HG02678 (cell line): ENCODE results near the gene HPGDS.
"Not testable (repeated sequence)": the region's sequence is repeated elsewhere in the genome, so short reads cannot be mapped to it uniquely, and the experiment has no call there.

Source experiments
- ATAC-seq: cut with Tn5 transposase; IDR thresholded peaks from one replicate; pipeline ENCODE4 v1.9.1; 2021; ENCODE audit warnings: mild to moderate bottlenecking, moderate library complexity; ENCODE audit not compliant: unreplicated experiment

Gene HPGDS

DNA sequence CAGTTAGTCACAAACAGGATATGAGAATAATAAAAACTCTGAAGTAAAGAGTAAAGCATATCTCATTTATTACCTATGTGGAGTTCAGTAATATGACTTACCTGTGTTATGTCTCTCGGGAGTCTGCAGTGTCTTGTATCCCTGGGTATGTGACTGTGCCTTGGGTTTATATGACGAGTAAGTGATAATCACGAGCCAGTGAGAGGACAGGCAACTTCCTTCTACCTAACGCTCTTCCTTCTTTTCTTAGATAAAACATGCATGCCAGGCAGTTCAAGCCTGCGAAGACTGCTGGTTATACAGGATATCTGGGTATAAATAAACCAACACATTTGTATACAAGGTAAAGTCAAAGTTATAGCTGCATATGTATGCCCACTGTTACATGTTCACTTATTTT is at the start of gene HPGDS:
HPGDS (minus strand) TSS at position 143 of the 400 bp plus-strand sequence. CDS start 8,207 bp downstream, outside the sequence.
- no peak for ATAC-seq

DNA sequence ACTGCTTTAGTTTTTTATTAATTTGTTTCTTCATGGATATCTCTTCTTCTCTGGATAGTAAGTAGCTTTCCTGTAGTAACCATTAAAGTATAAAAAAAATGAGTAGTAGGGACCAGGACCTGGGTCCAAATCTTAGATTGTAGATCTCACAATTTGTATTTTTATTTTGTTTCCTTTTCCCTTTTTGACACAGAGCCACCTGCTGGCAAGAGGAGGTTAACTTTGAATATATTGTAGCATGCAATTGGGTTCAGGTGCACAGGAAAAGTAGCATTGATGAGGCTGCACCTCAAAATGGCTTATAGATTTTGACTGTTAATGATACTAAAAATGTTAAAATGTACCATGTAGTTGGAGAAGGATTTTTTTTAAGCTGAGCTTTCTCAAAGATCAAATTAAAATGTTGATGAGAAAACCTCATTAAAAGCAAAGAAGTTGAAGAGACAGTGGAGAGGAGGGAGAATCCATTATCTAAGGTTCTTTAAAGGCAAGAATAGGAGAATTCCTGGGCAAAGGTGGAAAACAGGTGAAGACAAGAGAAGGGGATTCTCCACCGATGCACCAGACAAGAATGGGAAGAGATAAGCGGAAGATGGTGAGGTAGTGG is 48.3 kb upstream of the HPGDS start:
- no peak for ATAC-seq

DNA sequence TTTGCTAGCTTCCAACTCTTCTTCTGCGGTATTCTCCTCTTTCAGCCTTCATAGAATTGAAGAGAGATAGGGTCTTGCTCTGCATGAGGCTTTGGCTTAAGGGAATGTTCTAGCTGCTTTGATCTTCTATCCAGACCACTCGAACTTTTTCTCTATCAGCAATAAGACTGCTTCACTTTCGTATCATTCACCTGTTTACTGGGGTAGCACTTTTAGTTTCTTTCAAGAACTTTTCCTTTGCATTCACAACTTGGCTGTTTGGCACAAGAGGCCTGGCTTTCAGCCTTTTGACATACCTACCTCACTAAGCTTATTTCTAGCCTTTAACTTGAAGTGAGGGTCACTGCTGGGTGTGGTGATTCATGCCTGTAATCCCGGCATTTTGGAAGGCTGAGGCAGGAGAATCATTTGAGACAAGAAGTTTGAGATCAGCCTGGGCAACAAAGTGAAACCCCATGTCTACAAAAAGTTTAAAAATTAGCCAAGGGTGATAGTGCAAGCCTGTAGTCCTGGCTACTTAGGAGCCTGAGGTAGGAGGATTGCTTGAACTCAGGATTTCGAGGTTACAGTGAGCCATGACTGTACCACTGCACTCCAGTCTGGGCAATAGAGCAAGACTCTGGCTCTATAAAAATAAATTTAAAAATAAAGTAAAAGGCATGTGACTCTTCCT is 47.1 kb upstream of the HPGDS start:
- no peak for ATAC-seq

DNA sequence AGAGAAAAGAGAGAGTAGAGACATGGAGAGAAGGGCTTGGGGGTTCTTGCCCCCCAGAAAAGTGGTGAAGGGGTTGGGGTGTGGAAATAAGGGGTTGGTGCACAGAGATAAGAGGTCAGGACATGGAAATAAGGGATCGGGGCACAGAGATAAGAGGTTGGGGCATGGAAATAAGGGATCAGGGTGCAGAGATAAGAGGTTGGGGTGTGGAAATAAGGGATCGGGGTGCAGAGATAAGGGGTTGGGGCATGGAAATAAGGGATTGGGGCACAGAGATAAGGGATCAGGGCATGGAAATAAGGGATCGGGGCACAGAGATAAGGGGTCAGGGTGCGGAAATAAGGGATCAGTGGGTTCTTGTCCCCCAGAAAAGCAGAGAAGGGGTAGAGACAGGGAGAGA is 45.3 kb upstream of the HPGDS start:
- ATAC-seq = not testable (repeated sequence)

DNA sequence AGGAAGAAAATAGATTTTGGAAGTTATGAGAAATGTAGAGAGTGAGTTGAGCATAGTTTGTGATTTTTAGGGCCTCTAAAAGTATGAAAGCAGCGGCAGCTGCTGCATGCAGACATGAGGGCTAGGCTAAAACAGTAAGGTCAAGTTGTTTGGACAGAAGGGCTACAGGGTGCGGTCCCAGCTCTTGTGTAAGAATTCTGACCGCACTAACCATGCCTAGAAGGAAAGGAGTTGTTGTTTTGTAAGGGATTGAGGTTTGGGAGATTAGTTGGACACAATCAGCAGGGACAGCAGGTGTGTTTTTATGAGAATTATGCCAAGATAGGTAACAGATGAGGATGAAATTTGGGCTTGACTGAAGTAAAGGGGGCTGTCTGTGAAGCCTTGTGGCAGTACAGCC is 42.8 kb upstream of the HPGDS start:
- not testable (repeated sequence) for ATAC-seq

DNA sequence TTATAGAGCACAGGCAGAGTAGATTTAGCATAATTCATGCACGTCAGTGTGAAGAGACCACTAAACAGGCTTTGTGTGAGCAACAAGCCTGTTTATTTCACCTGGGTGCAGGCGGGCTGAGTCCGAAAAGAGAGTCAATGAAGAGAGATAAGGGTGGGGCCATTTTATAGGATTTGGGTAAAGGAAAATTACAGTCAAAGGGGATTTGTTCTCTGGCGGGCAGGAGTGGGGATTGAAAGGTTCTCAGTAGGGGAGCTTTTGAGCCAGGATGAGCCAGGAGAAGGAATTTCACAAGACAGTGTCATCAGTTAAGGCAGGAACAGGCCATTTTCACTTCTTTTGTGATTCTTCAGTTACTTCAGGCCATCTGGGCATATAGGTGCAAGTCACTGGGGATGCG is 40.3 kb upstream of the HPGDS start:
- not testable (repeated sequence) for ATAC-seq

DNA sequence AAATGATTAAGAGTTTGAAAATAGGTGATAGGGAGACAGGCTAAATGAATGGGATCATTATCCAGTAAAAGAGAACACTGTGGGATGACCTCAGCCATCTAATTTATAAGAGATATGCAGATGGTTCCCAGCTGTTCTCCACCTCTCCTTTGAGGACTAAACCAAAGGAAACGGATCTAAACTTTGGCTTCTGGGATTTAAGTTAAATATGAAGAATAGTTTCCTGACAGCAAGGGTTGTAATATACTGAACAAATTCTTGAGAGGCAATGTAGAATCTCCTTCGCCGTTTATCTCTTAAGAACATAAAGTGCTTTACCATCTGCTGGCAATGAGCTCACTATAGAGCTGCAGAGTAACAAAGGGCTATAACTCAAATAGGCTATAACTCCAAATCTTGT is 35.4 kb upstream of the HPGDS start:
- ATAC-seq = no peak

DNA sequence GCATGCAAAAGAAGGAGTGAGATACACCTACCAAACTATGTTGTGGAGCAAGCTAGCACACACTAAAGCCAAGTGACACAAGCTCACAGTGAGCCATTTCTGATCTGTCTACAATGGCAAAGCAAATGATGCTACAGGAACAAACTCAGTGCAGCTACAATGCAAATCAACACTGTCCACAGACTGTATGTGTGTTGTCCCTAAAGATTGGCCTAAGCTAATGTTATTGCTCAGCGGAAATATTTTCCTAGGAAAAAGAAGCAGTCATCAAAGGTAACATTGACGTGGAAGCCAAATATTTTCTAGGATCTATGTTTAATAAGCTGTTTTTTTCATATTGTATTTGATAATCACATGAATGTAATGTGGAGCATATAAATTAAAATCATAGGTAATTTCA is 34.7 kb upstream of the HPGDS start:
- ATAC-seq = no peak

DNA sequence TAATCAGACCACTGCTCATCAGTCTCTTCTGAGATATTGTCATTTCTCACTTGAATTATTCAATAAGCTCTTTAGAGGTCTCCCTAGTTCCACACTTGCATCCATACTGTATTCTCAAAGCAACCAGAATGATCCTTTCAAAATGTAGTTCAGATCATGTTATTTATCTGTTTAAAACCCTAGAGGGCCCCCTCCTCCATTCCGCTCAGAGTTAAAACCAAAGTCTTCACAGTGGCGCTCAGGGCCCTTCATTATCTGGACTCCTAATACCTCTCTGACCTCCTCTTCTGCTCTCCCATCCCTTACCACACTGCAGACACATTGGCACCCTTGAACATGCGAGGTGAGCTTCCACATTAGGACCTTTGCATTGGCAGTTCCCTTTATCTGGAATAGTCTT is 32.7 kb upstream of the HPGDS start:
- ATAC-seq = no peak

DNA sequence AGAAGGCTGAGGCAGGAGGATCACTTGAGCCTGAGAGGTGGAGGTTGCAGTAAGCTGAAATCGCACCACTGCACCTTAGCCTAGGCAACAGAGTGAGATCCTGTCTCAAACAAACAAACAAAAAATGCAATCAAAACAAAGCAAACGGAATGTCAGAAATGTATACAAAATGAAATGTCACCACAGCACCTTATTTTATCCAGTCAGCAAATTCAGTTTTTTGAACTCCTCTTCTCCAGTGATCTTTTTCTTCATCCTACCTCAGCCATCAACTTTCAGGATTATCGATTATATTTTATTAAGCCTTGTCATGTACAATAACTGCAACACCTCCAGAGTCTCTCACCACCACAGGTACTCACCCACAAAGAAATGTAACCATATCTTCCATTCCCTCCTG is 31.1 kb upstream of the HPGDS start:
- no peak for ATAC-seq

DNA sequence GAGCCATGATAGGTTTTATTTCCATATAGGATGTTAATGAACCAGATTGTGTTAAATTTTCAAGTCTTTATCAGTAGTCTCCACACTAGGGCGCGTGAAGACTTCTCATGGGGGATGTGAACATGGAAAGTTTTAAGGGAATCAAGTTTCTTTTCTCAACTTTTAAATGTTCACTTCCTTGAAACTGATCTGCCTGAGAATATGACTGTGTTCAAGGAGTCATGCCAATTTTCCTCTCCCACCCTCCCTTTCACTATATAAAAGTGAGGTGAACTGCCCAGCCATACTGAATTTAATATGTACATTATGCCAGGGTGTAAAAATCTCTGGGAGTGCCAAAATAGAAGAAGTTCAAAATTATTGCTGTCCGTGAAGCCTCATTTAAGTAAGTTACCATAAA is 30.4 kb upstream of the HPGDS start:
- ATAC-seq = no peak

DNA sequence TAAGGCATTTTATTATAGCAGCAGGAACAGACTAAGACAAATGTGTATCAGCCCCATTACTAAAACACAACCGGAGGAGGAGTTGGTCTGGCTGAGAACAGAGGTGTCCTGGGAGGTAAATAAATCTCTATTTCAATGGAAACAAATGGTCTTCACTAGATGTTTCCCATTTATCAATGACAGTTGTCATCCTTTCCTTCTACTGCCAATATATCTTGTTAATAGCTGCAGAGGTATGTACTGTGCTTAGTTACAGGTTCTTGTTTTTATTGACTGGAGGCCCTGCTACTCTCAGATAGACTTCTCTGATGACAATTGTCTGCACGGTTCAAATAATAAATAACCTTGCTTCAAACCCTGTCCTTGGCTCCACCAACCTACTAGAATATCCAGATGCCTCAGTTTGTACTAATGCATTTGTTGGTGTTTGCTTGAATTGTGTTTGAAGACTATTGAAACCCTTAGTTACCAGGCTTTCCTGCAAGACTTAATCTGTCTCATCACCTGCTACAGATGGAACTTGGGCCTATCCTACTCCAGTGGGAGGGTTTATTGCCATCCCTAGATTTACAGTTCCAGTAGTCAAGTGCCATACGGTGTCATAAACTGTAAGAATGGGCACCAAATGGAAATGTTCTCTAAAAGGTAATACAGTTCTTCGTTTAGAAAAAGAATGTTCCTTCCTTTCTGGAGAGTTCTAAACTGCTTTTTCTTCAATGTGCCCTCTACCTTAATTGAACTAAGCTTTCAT is 29.8 kb upstream of the HPGDS start:
- no peak for ATAC-seq

DNA sequence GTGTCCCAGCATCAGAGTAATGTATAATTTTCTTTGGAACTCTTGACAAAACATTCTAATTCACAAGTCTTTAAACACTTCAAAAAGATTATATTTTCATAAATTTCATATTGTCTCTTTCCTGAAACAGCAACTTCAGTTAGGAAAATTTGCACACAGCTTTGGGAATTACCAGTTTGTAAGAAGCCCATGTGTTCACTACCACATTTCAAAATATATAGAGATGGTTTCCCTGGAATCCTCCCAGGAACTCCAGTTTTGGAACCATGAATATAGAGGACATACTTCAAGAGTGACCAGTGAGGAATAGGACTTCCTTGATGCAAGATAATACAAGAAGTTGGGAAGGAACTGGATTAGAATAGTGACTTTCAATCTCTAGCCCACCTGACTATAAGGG is 28.7 kb upstream of the HPGDS start:
- ATAC-seq = no peak

DNA sequence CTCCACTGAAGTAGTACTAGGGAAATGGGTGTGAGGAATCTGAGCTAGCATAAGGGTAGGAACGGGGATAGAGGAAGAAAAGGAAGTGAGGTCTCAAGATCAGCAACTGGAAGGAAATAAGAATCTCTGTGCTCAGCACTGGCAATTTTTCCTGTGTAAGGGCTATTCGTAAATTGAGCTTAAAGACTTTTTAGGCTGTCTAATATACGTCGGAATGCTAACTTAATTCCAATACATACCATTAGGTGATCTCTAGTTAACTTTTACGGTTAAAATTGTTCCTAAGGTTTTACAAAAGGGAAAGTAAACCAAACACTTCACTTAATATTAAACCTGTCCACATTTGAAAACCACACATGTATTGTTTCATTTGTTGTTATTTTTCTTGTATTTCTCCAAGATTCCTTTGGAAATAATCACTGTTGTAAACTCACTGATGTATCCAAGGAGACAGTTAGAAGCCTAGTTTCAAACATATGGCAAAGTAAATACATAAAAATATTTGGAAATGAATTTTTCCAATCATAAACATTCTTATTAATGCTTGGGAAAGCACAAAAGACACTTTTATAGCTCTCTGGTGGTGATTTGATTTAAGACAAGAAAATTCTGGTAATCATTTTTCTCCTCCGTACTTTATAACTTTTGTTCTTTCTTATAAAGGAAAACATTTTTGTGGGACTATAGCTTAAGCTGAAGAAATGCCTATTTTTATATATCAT is 28.1 kb upstream of the HPGDS start:
- no peak for ATAC-seq

DNA sequence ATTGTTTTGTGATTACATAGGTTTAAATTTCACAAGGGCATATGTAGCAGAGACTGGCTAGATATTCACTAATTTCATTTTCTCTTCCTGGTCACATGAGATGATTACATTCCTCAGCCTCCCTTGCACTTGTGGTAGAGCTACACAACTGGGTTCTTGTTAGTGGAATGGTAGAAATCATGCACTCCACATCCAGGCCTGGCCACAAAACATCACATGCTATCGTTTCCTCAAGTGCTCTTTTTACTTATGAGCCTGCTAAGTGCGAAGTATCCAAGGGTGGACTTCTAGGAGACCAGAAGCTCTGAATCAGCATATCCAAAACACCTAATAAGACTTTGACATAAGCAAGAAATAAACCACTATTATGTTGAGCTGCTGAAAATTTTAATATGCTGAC is 26.4 kb upstream of the HPGDS start:
- ATAC-seq = no peak

DNA sequence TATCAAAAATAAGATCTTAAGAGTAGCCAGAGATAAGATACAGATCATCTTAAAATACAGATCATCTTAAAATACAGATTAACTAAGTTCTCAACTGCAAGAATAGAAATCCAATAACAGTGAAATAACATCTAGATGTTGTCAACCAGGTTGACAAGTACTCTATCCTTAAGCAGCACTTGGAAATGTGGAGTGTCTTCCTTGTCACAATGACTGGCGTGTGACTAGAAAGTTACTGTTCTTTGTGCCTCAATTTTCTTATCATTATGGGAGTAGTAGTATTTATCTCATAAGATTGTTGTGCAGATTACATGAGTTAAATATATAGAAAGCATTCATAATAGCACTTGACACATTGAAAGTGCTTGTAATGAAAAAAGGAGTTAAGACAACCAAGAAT is 25.8 kb upstream of the HPGDS start:
- no peak for ATAC-seq

DNA sequence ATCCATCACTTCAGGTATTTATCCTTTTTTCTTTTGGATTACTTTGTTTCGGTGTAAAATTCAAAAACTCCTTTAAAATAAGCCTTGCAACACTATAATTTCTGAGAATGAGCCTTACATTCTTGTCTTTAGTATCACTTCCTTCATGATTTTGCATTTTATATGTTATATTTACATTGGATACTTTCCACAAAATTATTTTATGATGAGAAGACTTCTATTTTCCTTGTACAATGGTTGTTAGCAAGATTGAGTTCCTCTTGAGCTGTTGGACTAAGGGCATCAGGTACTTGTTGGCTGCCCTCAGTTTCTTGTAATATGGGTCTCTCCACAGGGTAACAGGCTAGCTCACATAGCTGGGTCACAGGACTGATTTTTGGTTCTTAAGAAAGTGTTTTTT is 22.7 kb upstream of the HPGDS start:
- ATAC-seq = no peak

DNA sequence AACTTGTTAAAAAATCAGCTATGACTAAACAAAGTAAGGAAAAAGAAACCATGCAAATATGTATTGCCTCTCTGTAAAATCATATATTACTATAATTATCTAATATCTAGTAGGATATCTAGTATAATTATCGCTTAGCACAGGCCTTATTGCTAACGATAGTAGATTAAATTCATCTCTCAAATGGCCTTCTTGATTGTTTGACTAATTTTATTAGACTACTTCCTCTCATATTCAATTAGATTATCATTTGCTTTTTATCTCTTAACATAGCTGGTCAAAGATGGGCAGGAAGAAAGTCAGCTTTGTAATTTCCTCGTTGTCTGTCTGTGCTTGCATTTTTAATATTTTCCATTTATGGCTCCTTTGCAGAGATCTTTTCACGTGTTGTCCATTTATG is 21.9 kb upstream of the HPGDS start:
- no peak for ATAC-seq

DNA sequence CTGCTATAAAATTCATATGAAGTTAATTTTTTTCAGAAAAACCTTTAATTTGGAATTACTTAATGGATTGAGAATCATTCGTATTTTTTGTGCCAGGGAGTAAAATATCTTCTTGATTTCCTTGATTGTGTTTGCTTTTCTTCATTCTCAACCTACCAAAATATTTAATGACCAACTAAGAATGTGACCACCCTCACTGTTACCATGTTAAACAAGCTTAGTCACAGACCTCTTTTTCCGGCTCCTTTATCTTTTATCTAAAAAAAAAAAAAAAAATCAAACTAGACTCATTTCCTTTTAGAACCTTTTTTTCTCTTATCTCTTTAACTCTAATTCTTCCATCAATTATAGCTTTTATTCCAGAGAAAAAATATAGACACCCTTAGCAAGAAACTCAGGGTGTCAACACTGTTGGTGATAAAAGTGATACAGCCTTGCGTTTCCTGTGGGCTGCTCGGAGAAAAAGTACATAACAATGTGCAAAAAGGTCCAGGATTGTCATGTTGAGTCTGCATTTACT is 20.6 kb upstream of the HPGDS start:
- ATAC-seq = no peak

DNA sequence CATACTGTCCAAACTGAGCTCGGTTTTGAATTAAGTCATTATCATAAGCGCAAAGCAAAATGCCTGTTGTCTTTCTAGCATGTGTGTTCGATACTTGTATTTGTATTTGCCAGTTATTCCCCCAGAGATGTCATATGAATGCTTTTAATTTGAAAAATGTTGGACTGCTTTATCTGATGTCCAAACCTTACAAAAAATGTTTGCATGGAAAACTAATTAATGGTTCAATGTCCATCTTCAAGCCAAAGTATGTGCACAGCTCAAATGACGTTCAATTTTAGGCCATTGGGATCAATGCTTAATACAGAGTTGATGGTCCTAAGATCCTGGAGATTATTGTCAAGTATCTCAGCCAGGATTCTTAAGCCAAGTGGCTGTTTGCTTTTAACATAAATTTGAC is 17.2 kb upstream of the HPGDS start:
- no peak for ATAC-seq

DNA sequence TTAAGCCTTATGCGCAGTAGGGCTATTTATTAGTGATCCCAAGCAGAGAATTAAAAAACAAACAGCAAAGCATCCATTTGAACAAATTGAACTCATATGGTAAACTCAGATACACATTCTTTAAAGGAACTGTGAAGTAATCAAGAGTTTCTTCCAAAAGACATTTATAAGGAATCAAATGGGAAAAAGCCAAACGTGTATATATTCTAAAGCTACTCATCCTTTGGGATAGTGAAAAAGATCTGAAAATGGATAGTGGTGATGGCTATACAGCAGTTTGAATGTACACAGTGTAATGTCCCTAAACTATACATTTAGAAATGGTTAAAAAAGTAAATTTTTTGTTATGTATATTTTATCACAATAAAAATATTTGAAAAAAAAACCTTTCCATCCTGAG is 16.6 kb upstream of the HPGDS start:
- ATAC-seq = no peak
